Esophagus (tissue), 2 donors: ENCODE results near the gene SLC25A13. TPM values are rescaled to one million over a fixed set of nuclear protein-coding genes. Genes with fewer than 3 reads are reported as not detected.

ENCODE experiments used
- H3K27ac ChIP-seq, 2 donors: one replicate each; pipeline ENCODE4 v1.5.1; 2013; ENCODE audit warnings: low read depth in 2 of 2, mild to moderate bottlenecking in 2 of 2, inconsistent platforms in 1 of 2, low read length in 1 of 2, moderate library complexity in 1 of 2
- H3K27me3 ChIP-seq, 2 donors: one replicate each; pipeline ENCODE4 v1.6.1; 2013; ENCODE audit warnings: low read length in 2 of 2, control low read depth in 1 of 2, mild to moderate bottlenecking in 1 of 2; ENCODE audit not compliant: insufficient read depth in 2 of 2, control insufficient read depth in 1 of 2
- H3K36me3 ChIP-seq, 2 donors: one replicate each; pipeline ENCODE4 v1.6.1; 2013; ENCODE audit warnings: low read length in 1 of 2; ENCODE audit not compliant: control insufficient read depth in 2 of 2, insufficient read depth in 2 of 2
- H3K4me1 ChIP-seq, 2 donors: one replicate each; pipeline ENCODE4 v1.6.1; 2013; ENCODE audit warnings: low read length in 1 of 2; ENCODE audit not compliant: control insufficient read depth in 2 of 2, insufficient read depth in 2 of 2
- H3K4me3 ChIP-seq, 2 donors: one replicate each; pipeline ENCODE4 v1.5.1; 2013; ENCODE audit warnings: low read length in 2 of 2, mild to moderate bottlenecking in 2 of 2, low read depth in 1 of 2, moderate library complexity in 1 of 2
- H3K9me3 ChIP-seq, 2 donors: one replicate each; pipeline ENCODE4 v1.6.1; 2013; ENCODE audit warnings: mild to moderate bottlenecking in 2 of 2, low read depth in 1 of 2, low read length in 1 of 2, moderate library complexity in 1 of 2; ENCODE audit not compliant: control insufficient read depth in 2 of 2, insufficient read depth in 1 of 2
- WGBS, 2 donors: extraction: QIAGEN DNeasy Blood & Tissue Kit; methylation state at CpG; one replicate each; pipeline ENCODE4 v1.1.7; 2013; 5-methylcytosine and 5-hydroxymethylcytosine counted together
- polyA plus RNA-seq, 2 donors: library from polyadenylated mRNA; stranded (reverse); fragments of 200-250 nt; gene quantifications; one replicate each; pipeline ENCODE4 v1.2.3, GENCODE V29; 2013
- donor health status: healthy with polysubstance abuse.
- donor health status: Bipolar disorder and iron deficiency.

The SLC25A13 gene
- polyA plus RNA-seq, 2 donors = 4.8 to 10.0 TPM

DNA sequence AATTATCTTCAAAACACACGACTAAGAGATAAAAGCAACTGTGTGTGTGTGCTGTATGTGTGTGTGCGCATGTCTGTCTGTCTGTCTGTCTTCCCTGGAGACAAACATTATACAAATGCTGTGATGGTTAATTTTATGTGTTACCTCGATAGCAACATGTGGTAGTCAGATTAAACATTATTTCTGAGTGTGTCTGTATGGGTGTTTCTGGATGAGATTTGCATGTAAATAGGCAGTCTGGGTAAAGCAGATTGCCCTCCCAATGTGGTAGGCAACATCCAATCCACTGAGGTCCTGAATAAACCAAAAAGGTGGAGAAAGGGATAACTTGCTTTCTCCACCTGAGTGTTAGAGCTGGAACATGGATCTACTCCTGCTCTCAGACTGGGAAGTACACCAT, 67.9 kb downstream of the SLC25A13 start:
- WGBS, 2 donors = 88 to 93% methylated on average over 3 of the region's 3 CpGs
- Histone ChIP-seq H3K4me1 (no peaks in the 10 kb centered on the region), H3K4me3 (no peak overlapping the region), H3K9me3 (no peaks in the 10 kb centered on the region), H3K36me3 (peaks cover 0 to 2% of the 10 kb centered on the region in 2 donors), H3K27me3 (no peaks in the 10 kb centered on the region), H3K27ac (no peak overlapping the region)

DNA sequence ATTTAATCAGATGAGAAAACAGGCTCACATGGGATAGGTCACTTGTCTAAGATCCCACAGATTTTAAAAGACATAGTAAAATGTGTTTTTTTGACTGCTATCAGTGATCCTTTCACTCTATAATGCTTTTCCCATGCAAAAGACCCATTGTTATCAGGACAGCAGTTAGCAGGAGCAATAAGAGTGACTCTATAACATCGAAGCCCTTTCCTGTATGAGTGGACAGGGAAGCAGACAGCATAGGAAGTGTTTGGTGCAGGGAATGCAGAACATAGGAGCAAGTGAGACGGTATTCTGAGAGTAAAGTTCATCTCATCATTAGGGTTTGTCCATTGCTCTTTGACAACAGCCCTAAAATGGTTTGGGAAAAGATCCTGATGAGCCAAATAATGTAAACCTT, 68.5 kb downstream of the SLC25A13 start:
- Histone ChIP-seq H3K27ac (no peak overlapping the region), H3K36me3 (peaks cover 0 to 2% of the 10 kb centered on the region in 2 donors), H3K4me1 (no peaks in the 10 kb centered on the region), H3K4me3 (no peak overlapping the region), H3K27me3 (no peaks in the 10 kb centered on the region), H3K9me3 (no peaks in the 10 kb centered on the region)
- 72 to 87% methylated on average over 2 of the region's 2 CpGs for WGBS, 2 donors

DNA sequence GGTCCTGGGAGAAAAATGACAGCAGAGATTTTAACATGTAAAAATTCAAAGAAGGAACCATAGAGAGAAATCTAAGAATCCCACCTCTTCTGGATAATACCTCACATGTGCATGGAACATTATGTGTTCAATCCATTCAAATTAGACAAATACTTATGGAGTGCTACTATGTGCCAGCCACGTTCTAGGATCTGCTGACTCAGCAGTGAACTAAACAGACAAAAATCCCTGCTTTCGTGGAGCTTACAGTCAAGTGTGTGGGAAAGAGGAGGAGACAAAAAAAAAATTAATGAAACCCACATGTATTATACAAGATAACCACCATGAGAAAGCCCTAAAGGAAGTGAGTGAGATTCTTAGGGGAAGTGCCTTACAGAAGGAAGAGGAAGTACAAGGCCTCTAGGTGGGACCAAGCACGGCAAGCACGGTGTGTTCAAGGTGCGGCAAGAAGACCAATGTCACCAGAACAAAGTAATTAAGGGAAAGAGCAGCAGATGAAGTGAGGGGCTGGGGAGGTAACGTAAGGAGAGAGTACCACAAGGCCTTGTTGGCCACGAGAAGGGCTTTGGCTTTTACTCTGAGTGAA, 71.0 kb downstream of the SLC25A13 start:
- Histone ChIP-seq H3K4me1 (no peaks in the 10 kb centered on the region), H3K4me3 (no peak overlapping the region), H3K27ac (no peak overlapping the region), H3K27me3 (no peaks in the 10 kb centered on the region), H3K9me3 (no peaks in the 10 kb centered on the region), H3K36me3 (peaks cover 0 to 2% of the 10 kb centered on the region in 2 donors)
- 74% methylated on average over 7 of the region's 7 CpGs for WGBS, 2 donors

GRCh38 chr7:96248405-96248804, 73.5 kb downstream of the SLC25A13 start:
- Histone ChIP-seq H3K9me3 (no peaks in the 10 kb centered on the region), H3K27ac (no peak overlapping the region), H3K36me3 (no peaks in the 10 kb centered on the region), H3K4me3 (no peak overlapping the region), H3K4me1 (peaks cover 0 to 3% of the 10 kb centered on the region in 2 donors), H3K27me3 (no peaks in the 10 kb centered on the region)
- WGBS, 2 donors = 83 to 84% methylated on average over 2 of the region's 2 CpGs

GRCh38 chr7:96246919-96247318, 75.0 kb downstream of the SLC25A13 start:
- no peak overlapping the region for H3K27ac ChIP-seq
- no peaks in the 10 kb centered on the region for H3K36me3 ChIP-seq
- peaks cover 0 to 3% of the 10 kb centered on the region in 2 donors for H3K4me1 ChIP-seq
- H3K27me3 ChIP-seq = no peaks in the 10 kb centered on the region
- H3K9me3 ChIP-seq = no peaks in the 10 kb centered on the region
- WGBS, 2 donors = 81 to 90% methylated on average over 3 of the region's 3 CpGs
- H3K4me3 ChIP-seq = no peak overlapping the region

DNA sequence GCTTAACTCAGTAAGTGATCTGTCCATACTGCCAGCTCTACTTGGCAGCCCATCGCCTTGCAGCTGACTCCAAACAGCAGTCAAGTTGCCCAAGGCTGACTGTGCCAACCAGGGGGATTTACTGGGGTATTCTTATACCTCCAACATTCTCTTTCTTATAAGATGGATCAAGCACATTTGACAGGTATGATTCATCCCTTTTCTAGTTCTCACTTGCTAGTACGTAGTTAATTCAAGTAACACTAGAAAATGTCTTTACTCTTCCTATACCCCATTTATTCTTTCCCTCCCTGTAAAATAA, 77.0 kb downstream of the SLC25A13 start:
- 49 to 75% methylated on average over 2 of the region's 2 CpGs for WGBS, 2 donors
- Histone ChIP-seq H3K4me3 (no peak overlapping the region), H3K27me3 (no peaks in the 10 kb centered on the region), H3K36me3 (no peaks in the 10 kb centered on the region), H3K4me1 (peaks cover 0 to 3% of the 10 kb centered on the region in 2 donors), H3K9me3 (no peaks in the 10 kb centered on the region), H3K27ac (no peak overlapping the region)

GRCh38 chr7:96244244-96244991, 77.5 kb downstream of the SLC25A13 start:
- H3K27ac ChIP-seq = no peak overlapping the region
- H3K4me1 ChIP-seq = peaks cover 0 to 3% of the 10 kb centered on the region in 2 donors
- no peaks in the 10 kb centered on the region for H3K27me3 ChIP-seq
- WGBS, 2 donors = 66 to 68% methylated on average over 6 of the region's 6 CpGs
- H3K36me3 ChIP-seq = no peaks in the 10 kb centered on the region
- H3K9me3 ChIP-seq = no peaks in the 10 kb centered on the region
- H3K4me3 ChIP-seq = no peak overlapping the region

- Histone ChIP-seq H3K27ac (no peak overlapping the region), H3K4me1 (peaks cover 0 to 3% of the 10 kb centered on the region in 2 donors), H3K9me3 (no peaks in the 10 kb centered on the region), H3K27me3 (no peaks in the 10 kb centered on the region), H3K36me3 (no peaks in the 10 kb centered on the region), H3K4me3 (no peak overlapping the region)
- 90 to 96% methylated on average over 2 of the region's 2 CpGs for WGBS, 2 donors
These were observed 78.7 kb downstream of the SLC25A13 start for GRCh38 chr7:96243241-96243640.

DNA sequence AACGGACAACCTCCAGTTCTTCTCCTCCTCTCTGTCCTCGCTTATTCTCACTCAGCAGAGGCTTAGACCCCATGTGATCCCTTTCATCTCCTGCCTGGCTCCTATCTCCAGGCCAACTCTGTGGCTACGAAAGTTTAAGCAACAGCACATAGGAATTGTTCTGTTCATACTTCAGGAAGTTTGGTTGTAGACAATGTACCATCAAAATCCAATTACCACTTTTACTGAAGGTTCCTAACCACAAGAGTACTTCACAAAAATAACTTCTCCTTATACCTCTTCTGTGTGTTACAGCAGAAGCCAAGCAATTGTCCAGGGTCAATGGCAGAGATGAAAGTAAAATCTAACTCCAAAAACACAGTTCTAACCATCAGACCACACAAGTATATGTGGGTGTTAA, 80.0 kb downstream of the SLC25A13 start:
- Histone ChIP-seq H3K9me3 (no peaks in the 10 kb centered on the region), H3K36me3 (no peaks in the 10 kb centered on the region), H3K4me1 (peaks cover 0 to 3% of the 10 kb centered on the region in 2 donors), H3K27ac (no peak overlapping the region), H3K27me3 (no peaks in the 10 kb centered on the region), H3K4me3 (no peak overlapping the region)
- 85 to 92% methylated on average over 3 of the region's 3 CpGs for WGBS, 2 donors
